Keratinocyte (primary cell): ENCODE data around the gene ZNF804B. TPM values are rescaled to one million over a fixed set of nuclear protein-coding genes. Genes with fewer than 3 reads are reported as not detected.

ENCODE experiments used
- DNase-seq: peaks from one replicate; pipeline ENCODE4 v3.0.0-alpha.2; 2011; ENCODE audit warnings: low read depth, missing footprints, low spot score
- FAIRE-seq: peaks from 2 replicates; lab custom pipeline; 2011; peaks lifted over from hg19 to GRCh38; lab: Jason Lieb, UNC
- H2AFZ ChIP-seq: 2 replicates; pipeline ENCODE4 v1.6.0; 2012; ENCODE audit warnings: low read length, control low read depth, inconsistent platforms; ENCODE audit not compliant: control insufficient read depth
- H3K27ac ChIP-seq: 2 replicates; pipeline ENCODE4 v1.5.1; 2011; ENCODE audit warnings: low read length; ENCODE audit not compliant: control insufficient read depth, insufficient read depth
- H3K27me3 ChIP-seq: 3 replicates; pipeline ENCODE4 v1.6.0; 2011; ENCODE audit warnings: low read length; ENCODE audit not compliant: control insufficient read depth, insufficient read depth; ENCODE audit errors: extremely low read depth
- H3K36me3 ChIP-seq, 2 experiments: 2 replicates in 1 of 2; 3 replicates in 1 of 2; pipeline ENCODE4 v1.5.1; 2011; ENCODE audit warnings: low read length in 2 of 2, mild to moderate bottlenecking in 1 of 2; ENCODE audit not compliant: control insufficient read depth in 2 of 2, insufficient read depth in 2 of 2; ENCODE audit errors: extremely low read depth in 1 of 2
- H3K4me1 ChIP-seq: 3 replicates; pipeline ENCODE4 v1.5.1; 2011; ENCODE audit warnings: low read length; ENCODE audit not compliant: control insufficient read depth, insufficient read depth; ENCODE audit errors: extremely low read depth
- H3K4me2 ChIP-seq: 3 replicates; pipeline ENCODE4 v1.6.0; 2011; ENCODE audit warnings: low read depth, low read length; ENCODE audit not compliant: control insufficient read depth, insufficient read depth; ENCODE audit errors: extremely low read depth
- H3K4me3 ChIP-seq, 3 experiments: fragments of 200-600 bp in 1 of 3; sonication (generic) in 1 of 3; 2 replicates in 2 of 3; 3 replicates in 1 of 3; pipeline ENCODE4 v1.5.1; 2011 to 2016; ENCODE audit warnings: low read length in 3 of 3, mild to moderate bottlenecking in 3 of 3, control low read depth in 2 of 3, inconsistent platforms in 1 of 3, low read depth in 1 of 3, mixed read lengths in 1 of 3, mixed run types in 1 of 3, moderate library complexity in 1 of 3; ENCODE audit not compliant: control insufficient read depth in 2 of 3, insufficient read depth in 2 of 3; ENCODE audit errors: extremely low read depth in 1 of 3
- H3K79me2 ChIP-seq: 2 replicates; pipeline ENCODE4 v1.6.0; 2012; ENCODE audit warnings: low read length; ENCODE audit not compliant: control insufficient read depth, insufficient read depth
- H3K9ac ChIP-seq: 3 replicates; pipeline ENCODE4 v1.6.0; 2011; ENCODE audit warnings: low read length; ENCODE audit not compliant: control insufficient read depth, insufficient read depth; ENCODE audit errors: extremely low read depth
- H3K9me1 ChIP-seq: 3 replicates; pipeline ENCODE4 v1.6.0; 2011; ENCODE audit warnings: low read length; ENCODE audit not compliant: control insufficient read depth, insufficient read depth; ENCODE audit errors: extremely low read depth
- H3K9me3 ChIP-seq: 2 replicates; pipeline ENCODE4 v1.5.1; 2012; ENCODE audit warnings: low read depth, low read length; ENCODE audit not compliant: control insufficient read depth
- H4K20me1 ChIP-seq: 3 replicates; pipeline ENCODE4 v1.6.0; 2011; ENCODE audit warnings: low read length; ENCODE audit not compliant: control insufficient read depth, insufficient read depth; ENCODE audit errors: extremely low read depth
- EZH2 ChIP-seq: IDR thresholded peaks from one replicate; pipeline ENCODE4 v1.6.1; 2012; ENCODE audit warnings: inconsistent platforms, mild to moderate bottlenecking, low read length, moderate library complexity
- dilution Hi-C: fragments of 300-500 bp; cut with MboI; formaldehyde crosslinking; loops from one replicate; pipeline ENCODE4 v1.7.0; 2020; ENCODE audit warnings: low sequenced_read_pairs; ENCODE audit not compliant: extremely low pct_ligation_motif_present
- polyA plus RNA-seq, 5 experiments: library from polyadenylated mRNA; depleted of rRNA in 3 of 5; stranded (reverse) in 3 of 5; stranded (forward) in 1 of 5; unstranded in 1 of 5; fragments of >200 nt; gene quantifications; 1 replicate in 1 of 5; 2 replicates in 3 of 5; 3 replicates in 1 of 5; pipeline versions ENCODE4 v1.2.1 to v1.2.3, GENCODE V29; 2011 to 2012; ENCODE audit warnings: missing spikeins in 2 of 5, low read depth in 1 of 5, low replicate concordance in 1 of 5
- TF ChIP-seq, protein P1 (sequence below), 3 experiments: IDR thresholded peaks in 1 of 3; conservative IDR thresholded peaks in 1 of 3; optimal IDR thresholded peaks in 1 of 3; 2 replicates in 2 of 3; 3 replicates in 1 of 3; pipeline versions ENCODE3 to v1.5.1; 2011; ENCODE audit warnings: low read length in 3 of 3, mild to moderate bottlenecking in 3 of 3, moderate library complexity in 2 of 3, control low read depth in 1 of 3, inconsistent platforms in 1 of 3; ENCODE audit not compliant: insufficient read depth in 2 of 3; ENCODE audit errors: extremely low read depth in 1 of 3

Gene ZNF804B
- polyA plus RNA-seq, 1 donor (not counting 4 experiments of a cell fraction or from before 2014, with no cell fraction given): not detected

GRCh38 chr7:88756802-88757201 is 2.7 kb upstream of the ZNF804B start:
- no peak overlapping the region for H3K4me3 ChIP-seq
- no peak overlapping the region for H2AFZ ChIP-seq
- DNase-seq (no peak), FAIRE-seq (no peak)
- no peaks in the 10 kb centered on the region for H3K9me3 ChIP-seq
- H3K4me1 ChIP-seq: no peaks in the 10 kb centered on the region
- H3K79me2 ChIP-seq: no peaks in the 10 kb centered on the region
- dilution Hi-C loops: no loop called here
- no peaks in the 10 kb centered on the region for H4K20me1 ChIP-seq
- H3K4me2 ChIP-seq: no peak overlapping the region
- H3K9me1 ChIP-seq: no peaks in the 10 kb centered on the region
- no peak overlapping the region for H3K27ac ChIP-seq
- TF ChIP-seq, protein P1, sequence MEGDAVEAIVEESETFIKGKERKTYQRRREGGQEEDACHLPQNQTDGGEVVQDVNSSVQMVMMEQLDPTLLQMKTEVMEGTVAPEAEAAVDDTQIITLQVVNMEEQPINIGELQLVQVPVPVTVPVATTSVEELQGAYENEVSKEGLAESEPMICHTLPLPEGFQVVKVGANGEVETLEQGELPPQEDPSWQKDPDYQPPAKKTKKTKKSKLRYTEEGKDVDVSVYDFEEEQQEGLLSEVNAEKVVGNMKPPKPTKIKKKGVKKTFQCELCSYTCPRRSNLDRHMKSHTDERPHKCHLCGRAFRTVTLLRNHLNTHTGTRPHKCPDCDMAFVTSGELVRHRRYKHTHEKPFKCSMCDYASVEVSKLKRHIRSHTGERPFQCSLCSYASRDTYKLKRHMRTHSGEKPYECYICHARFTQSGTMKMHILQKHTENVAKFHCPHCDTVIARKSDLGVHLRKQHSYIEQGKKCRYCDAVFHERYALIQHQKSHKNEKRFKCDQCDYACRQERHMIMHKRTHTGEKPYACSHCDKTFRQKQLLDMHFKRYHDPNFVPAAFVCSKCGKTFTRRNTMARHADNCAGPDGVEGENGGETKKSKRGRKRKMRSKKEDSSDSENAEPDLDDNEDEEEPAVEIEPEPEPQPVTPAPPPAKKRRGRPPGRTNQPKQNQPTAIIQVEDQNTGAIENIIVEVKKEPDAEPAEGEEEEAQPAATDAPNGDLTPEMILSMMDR (optimal IDR thresholded peaks at IDR 0.05 in 1 of 3, IDR thresholded peaks at IDR 0.05 in 1 of 3, conservative IDR thresholded peaks at IDR 0.05 in 1 of 3; ENCODE audit: extremely low read depth in 1 of 3, insufficient read depth in 2 of 3, low read length in 3 of 3): no peak
- no peak for TF ChIP-seq EZH2
- H3K27me3 ChIP-seq: peaks cover 26% of the 10 kb centered on the region
- no peaks in the 10 kb centered on the region for H3K36me3 ChIP-seq
- H3K9ac ChIP-seq: no peak overlapping the region

DNA sequence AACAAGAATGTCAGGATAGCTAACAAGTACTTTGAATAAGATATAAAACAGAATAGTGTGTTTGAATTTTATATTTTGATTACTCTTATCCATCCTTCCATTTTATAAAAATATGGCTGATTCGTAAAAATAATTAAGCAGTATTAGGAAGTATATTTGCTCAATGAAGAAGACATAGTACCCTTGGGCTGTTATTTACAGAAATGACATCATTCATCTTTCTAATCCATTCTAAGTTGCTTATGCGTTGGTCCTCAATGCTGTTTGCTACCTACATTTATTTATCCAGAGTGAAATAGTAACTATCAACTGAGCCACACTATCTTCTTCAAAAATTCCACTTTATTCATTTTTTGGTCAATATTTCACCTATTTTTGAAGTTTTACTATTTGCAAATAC is 2.1 kb upstream of the ZNF804B start:
- no peak overlapping the region for H2AFZ ChIP-seq
- no peak overlapping the region for H3K4me2 ChIP-seq
- no peaks in the 10 kb centered on the region for H3K4me1 ChIP-seq
- H3K9ac ChIP-seq: no peak overlapping the region
- H3K4me3 ChIP-seq: no peak overlapping the region
- H3K9me1 ChIP-seq: no peaks in the 10 kb centered on the region
- no peaks in the 10 kb centered on the region for H3K36me3 ChIP-seq
- no peaks in the 10 kb centered on the region for H4K20me1 ChIP-seq
- dilution Hi-C loops: no loop called here
- peaks cover 26% of the 10 kb centered on the region for H3K27me3 ChIP-seq
- no peaks in the 10 kb centered on the region for H3K9me3 ChIP-seq
- H3K27ac ChIP-seq: no peak overlapping the region
- FAIRE-seq: no peak
- TF ChIP-seq, protein P1 (optimal IDR thresholded peaks at IDR 0.05 in 1 of 3, IDR thresholded peaks at IDR 0.05 in 1 of 3, conservative IDR thresholded peaks at IDR 0.05 in 1 of 3; ENCODE audit: extremely low read depth in 1 of 3, insufficient read depth in 2 of 3, low read length in 3 of 3): no peak
- TF ChIP-seq EZH2: no peak
- DNase-seq: no peak
- H3K79me2 ChIP-seq: no peaks in the 10 kb centered on the region
